Upper lobe of right lung (tissue), 1 donor: ENCODE data around the gene ADARB1. TPM values are rescaled to one million over a fixed set of nuclear protein-coding genes. Genes with fewer than 3 reads are reported as not detected.

Experiments
- ATAC-seq: fragments of 200-7000 bp; cut with Tn5 transposase; one replicate; pipeline ENCODE4 v1.9.1; 2020; ENCODE audit warnings: mild to moderate bottlenecking, moderate library complexity
- DNase-seq: peaks from one replicate; pipeline ENCODE4 v3.0.0-alpha.2; 2020
- H3K27ac ChIP-seq: fragments of 200-600 bp; one replicate; pipeline ENCODE4 v1.8.0; 2022
- H3K27me3 ChIP-seq: fragments of 200-600 bp; one replicate; pipeline ENCODE4 v1.8.0; 2022; ENCODE audit warnings: mild to moderate bottlenecking
- H3K36me3 ChIP-seq: fragments of 200-600 bp; one replicate; pipeline ENCODE4 v1.8.0; 2022
- H3K4me1 ChIP-seq: fragments of 200-600 bp; one replicate; pipeline ENCODE4 v1.8.0; 2022
- H3K4me3 ChIP-seq: fragments of 200-600 bp; one replicate; pipeline ENCODE4 v1.8.0; 2022; ENCODE audit warnings: mild to moderate bottlenecking
- H3K9me3 ChIP-seq: fragments of 200-600 bp; one replicate; pipeline ENCODE4 v1.8.0; 2022
- CTCF ChIP-seq: fragments of 200-600 bp; IDR thresholded peaks from one replicate; pipeline ENCODE4 v1.8.0; 2022; ENCODE audit warnings: antibody characterized with exemption
- intact Hi-C: fragments of 100-400 bp; cut with DNase I; formaldehyde crosslinking; loops from one replicate; pipeline ENCODE4 v1.11.0; 2022
- total RNA-seq: library from RNA; stranded (reverse); fragmentation: NEBNext Ultra II Directional; extraction: Animal tissue kit (Norgen Biotek cat#: 25700); gene quantifications from one replicate; pipeline ENCODE4 v1.2.1, GENCODE V29; 2021
- donor health status: DM: no; HTN: yes; CAD: no; lungs with severe emphysema.

ADARB1 gene
- total RNA-seq, 1 donor from 2014 or later, result 73.6 TPM

- Histone ChIP-seq H3K27me3 (no peaks in the 10 kb centered on the region), H3K4me3 (no peak overlapping the region), H3K9me3 (no peaks in the 10 kb centered on the region), H3K36me3 (no peaks in the 10 kb centered on the region), H3K27ac (no peak overlapping the region), H3K4me1 (peaks cover 16% of the 10 kb centered on the region)
- DNase-seq (no peak), ATAC-seq (no peak)
- TF ChIP-seq CTCF, result no peak
- intact Hi-C loops, result no loop called here
Observed at GRCh38 chr21:45086337-45086958, 12.1 kb downstream of the ADARB1 start.

- no peak overlapping the region for H3K27ac ChIP-seq
- H3K4me3 ChIP-seq, result no peak overlapping the region
- peaks cover 17% of the 10 kb centered on the region for H3K4me1 ChIP-seq
- intact Hi-C loops, result no loop called here
- TF ChIP-seq CTCF, result no peak
- no peaks in the 10 kb centered on the region for H3K27me3 ChIP-seq
- H3K36me3 ChIP-seq, result no peaks in the 10 kb centered on the region
- no peak for DNase-seq
- no peaks in the 10 kb centered on the region for H3K9me3 ChIP-seq
- no peak for ATAC-seq
Observed at GRCh38 chr21:45087022-45087823, 12.8 kb downstream of the ADARB1 start.

- no peak overlapping the region for H3K27ac ChIP-seq
- TF ChIP-seq CTCF, result no peak
Observed at GRCh38 chr21:45088116-45088515, 13.7 kb downstream of the ADARB1 start.

GRCh38 chr21:45088729-45089128 lies 14.3 kb downstream of the ADARB1 start:
- no peak for TF ChIP-seq CTCF
- peaks cover 19% of the 10 kb centered on the region for H3K4me1 ChIP-seq
- no peak for DNase-seq

More at GRCh38 chr21:45088116-45088515, 13.7 kb downstream of the ADARB1 start:
- DNase-seq, result no peak
- H3K4me1 ChIP-seq, result peaks cover 17% of the 10 kb centered on the region
- H3K9me3 ChIP-seq, result no peaks in the 10 kb centered on the region
- H3K36me3 ChIP-seq, result no peaks in the 10 kb centered on the region
- intact Hi-C loops, result no loop called here
- H3K27me3 ChIP-seq, result no peaks in the 10 kb centered on the region
- no peak for ATAC-seq
- H3K4me3 ChIP-seq, result no peak overlapping the region

GRCh38 chr21:45089964-45090363 lies 15.6 kb downstream of the ADARB1 start:
- no peaks in the 10 kb centered on the region for H3K27me3 ChIP-seq
- intact Hi-C loops, result no loop called here
- no peak overlapping the region for H3K4me3 ChIP-seq
- H3K9me3 ChIP-seq, result no peaks in the 10 kb centered on the region
- no peak for ATAC-seq
- TF ChIP-seq CTCF, result no peak
- H3K36me3 ChIP-seq, result no peaks in the 10 kb centered on the region
- no peak for DNase-seq
- H3K27ac ChIP-seq, result no peak overlapping the region
- peaks cover 23% of the 10 kb centered on the region for H3K4me1 ChIP-seq

More at GRCh38 chr21:45088729-45089128, 14.3 kb downstream of the ADARB1 start:
- Histone ChIP-seq H3K27me3 (no peaks in the 10 kb centered on the region), H3K36me3 (no peaks in the 10 kb centered on the region), H3K9me3 (no peaks in the 10 kb centered on the region), H3K27ac (no peak overlapping the region), H3K4me3 (no peak overlapping the region)
- intact Hi-C loops, result no loop called here
- ATAC-seq, result no peak
